Calu3 (cell line): ENCODE data around the gene PCAT7. TPM values are rescaled to one million over a fixed set of nuclear protein-coding genes. Genes with fewer than 3 reads are reported as not detected.
"Not testable (repeated sequence)": the region's sequence is repeated elsewhere in the genome, so short reads cannot be mapped to it uniquely, and the experiment has no call there.

Experiments
- BruUV-seq: library from RNA; stranded (reverse); fragments of 400-500 nt; replicated peaks from 2 replicates; lab custom pipeline; 2021; lab: Mats Ljungman, UMichigan
- CTCF ChIA-PET: fragments of 300-600 bp; sonication (Branson Sonifier 250); formaldehyde crosslinking; loops from one replicate; lab custom pipeline; 2022; ENCODE audit warnings: antibody characterized with exemption; lab: Charles Lee
- DNase-seq: peaks from one replicate; pipeline ENCODE4 v3.0.0; 2022
- H3K27ac Mint-ChIP-seq: one replicate; pipeline ENCODE4 v1.8.0; 2022; ENCODE audit warnings: mixed read lengths; ENCODE audit not compliant: unreplicated experiment
- H3K27me3 Mint-ChIP-seq: one replicate; pipeline ENCODE4 v1.8.0; 2022; ENCODE audit warnings: mixed read lengths; ENCODE audit not compliant: unreplicated experiment
- H3K36me3 Mint-ChIP-seq: one replicate; pipeline ENCODE4 v1.8.0; 2022; ENCODE audit warnings: mild to moderate bottlenecking, moderate library complexity, mixed read lengths; ENCODE audit not compliant: insufficient read depth, unreplicated experiment
- H3K4me1 Mint-ChIP-seq: one replicate; pipeline ENCODE4 v1.8.0; 2022; ENCODE audit warnings: mild to moderate bottlenecking, low read depth, mixed read lengths; ENCODE audit not compliant: unreplicated experiment
- H3K4me3 Mint-ChIP-seq: one replicate; pipeline ENCODE4 v1.8.0; 2022; ENCODE audit warnings: mild to moderate bottlenecking, low read depth, moderate library complexity, mixed read lengths; ENCODE audit not compliant: unreplicated experiment
- H3K9me3 Mint-ChIP-seq: one replicate; pipeline ENCODE4 v1.8.0; 2022; ENCODE audit warnings: low read depth, mixed read lengths; ENCODE audit not compliant: unreplicated experiment
- CTCF ChIP-seq: fragments of 200-600 bp; IDR thresholded peaks from one replicate; pipeline ENCODE4 v1.8.0; 2022; ENCODE audit warnings: antibody characterized with exemption; ENCODE audit not compliant: unreplicated experiment
- intact Hi-C: fragments of 100-400 bp; cut with micrococcal nuclease; formaldehyde crosslinking; loops from one replicate; pipeline ENCODE4 v1.10.0; 2022; ENCODE audit not compliant: unreplicated experiment
- total RNA-seq: library from RNA; stranded (reverse); gene quantifications from 2 replicates; pipeline ENCODE4 v1.2.3, GENCODE V29; 2022

The PCAT7 gene
- total RNA-seq, 1 experiment from 2014 or later: 2.0 TPM

GRCh38 chr9:94563548-94563947 lies 8.7 kb downstream of the PCAT7 start:
- TF ChIP-seq CTCF: no peak
- BruUV-seq: no TSS peak
- H3K36me3 Mint-ChIP-seq: no peaks in the 10 kb centered on the region
- no peaks in the 10 kb centered on the region for H3K9me3 Mint-ChIP-seq
- intact Hi-C loops: no loop called here
- DNase-seq: no peak
- CTCF ChIA-PET: no interaction called here
- no peak overlapping the region for H3K27ac Mint-ChIP-seq
- no peaks in the 10 kb centered on the region for H3K4me1 Mint-ChIP-seq
- no peak overlapping the region for H3K4me3 Mint-ChIP-seq
- H3K27me3 Mint-ChIP-seq: no peaks in the 10 kb centered on the region

GRCh38 chr9:94564279-94564678 lies 9.4 kb downstream of the PCAT7 start:
- H3K4me3 Mint-ChIP-seq, H3K27me3 Mint-ChIP-seq, CTCF ChIA-PET, H3K36me3 Mint-ChIP-seq, BruUV-seq, H3K9me3 Mint-ChIP-seq, H3K4me1 Mint-ChIP-seq, H3K27ac Mint-ChIP-seq, DNase-seq, intact Hi-C loops: not testable (repeated sequence)

GRCh38 chr9:94566550-94566949 lies 11.7 kb downstream of the PCAT7 start:
- TF ChIP-seq CTCF: no peak
- CTCF ChIA-PET: no interaction called here
- no peak overlapping the region for H3K27ac Mint-ChIP-seq
- H3K27me3 Mint-ChIP-seq: peaks cover 2% of the 10 kb centered on the region
- H3K4me1 Mint-ChIP-seq: no peaks in the 10 kb centered on the region
- no peak for DNase-seq
- intact Hi-C loops: no loop called here
- no peak overlapping the region for H3K4me3 Mint-ChIP-seq
- no peaks in the 10 kb centered on the region for H3K9me3 Mint-ChIP-seq
- BruUV-seq: no TSS peak
- H3K36me3 Mint-ChIP-seq: no peaks in the 10 kb centered on the region

- Mint-ChIP-seq H3K4me1 (no peaks in the 10 kb centered on the region), H3K27me3 (peaks cover 10% of the 10 kb centered on the region), H3K4me3 (no peak overlapping the region), H3K9me3 (no peaks in the 10 kb centered on the region), H3K27ac (no peak overlapping the region), H3K36me3 (no peaks in the 10 kb centered on the region)
- no peak for DNase-seq
- CTCF ChIA-PET: no interaction called here
- no TSS peak for BruUV-seq
- TF ChIP-seq CTCF: no peak
- intact Hi-C loops: no loop called here
Observed at GRCh38 chr9:94567271-94567670, 12.4 kb downstream of the PCAT7 start.

GRCh38 chr9:94568250-94568889 lies 13.5 kb downstream of the PCAT7 start:
- no peaks in the 10 kb centered on the region for H3K4me1 Mint-ChIP-seq
- no TSS peak for BruUV-seq
- no peak for DNase-seq
- intact Hi-C loops: no loop called here
- H3K9me3 Mint-ChIP-seq: no peaks in the 10 kb centered on the region
- H3K27ac Mint-ChIP-seq: no peak overlapping the region
- no peak for TF ChIP-seq CTCF
- no peak overlapping the region for H3K4me3 Mint-ChIP-seq
- no peaks in the 10 kb centered on the region for H3K36me3 Mint-ChIP-seq
- CTCF ChIA-PET: no interaction called here
- peaks cover 21% of the 10 kb centered on the region for H3K27me3 Mint-ChIP-seq
